Measurements from ENCODE around the gene SEC23B. TPM values are rescaled to one million over a fixed set of nuclear protein-coding genes. Genes with fewer than 3 reads are reported as not detected.

The SEC23B gene
- total and polyA plus RNA-seq, 2 of the 8 experiments (the other 6 are each of a cell fraction or from before 2014, with no cell fraction given) = 53.3 to 62.8 TPM

GRCh38 chr20:18497603-18498002 lies 10.1 kb upstream of the SEC23B start:
- no peak overlapping the region for H2BK12ac ChIP-seq (ENCODE audit: low read depth, low read length)
- H3K23me2 ChIP-seq (ENCODE audit: low read depth, low read length) = no peaks in the 10 kb centered on the region
- H3K9me3 ChIP-seq (ENCODE audit: insufficient read depth in 2 of 2, low read depth in 1 of 2, low read length in 1 of 2) = no peaks in the 10 kb centered on the region
- no peak for DNase-seq (ENCODE audit: low read depth in 1 of 2, low spot score in 2 of 2)
- H3K4me3 ChIP-seq (ENCODE audit: extremely low read depth in 1 of 4, insufficient read depth in 2 of 4, low read depth in 3 of 4, low read length in 4 of 4) = peak overlapping the region in 1 of 4 experiments; percentile 93; a peak in 1 of 8 replicates
- no peak overlapping the region for H2BK5ac ChIP-seq (ENCODE audit: low read depth, low read length)
- H3K27ac ChIP-seq (ENCODE audit: low read depth, low read length) = no peak overlapping the region
- no peak overlapping the region for H2AFZ ChIP-seq (ENCODE audit: low read length)
- no peak overlapping the region for H3K56ac ChIP-seq (replicated peaks; ENCODE audit: insufficient read length, low read depth, low read length)
- H3K23ac ChIP-seq (ENCODE audit: insufficient read length) = no peak overlapping the region
- ChIA-PET POLR2A (ENCODE audit: partially characterized antibody) (interaction anchor here (0.6 to 4.2 kb wide), 5 partner anchors 10 to 91 kb away, joined by 3 to 55 read pairs (median 6); partner anchors contain the start of genes DZANK1, POLR3F, SEC23B and SMIM26), CTCF (ENCODE audit: partially characterized antibody) (interaction anchor here (0.7 to 1.3 kb wide), 3 partner anchors 31 to 117 kb away, joined by 3 to 4 read pairs (median 3); partner anchors contain the start of genes DZANK1 and POLR3F)
- peaks cover 0 to 3% (median 0%) of the 10 kb centered on the region in 4 experiments; a peak in 1 of 7 replicates for H3K4me1 ChIP-seq (replicated peaks in 1 of 4; ENCODE audit: control insufficient read depth in 3 of 4, insufficient read depth in 4 of 4, low read length in 3 of 4)
- H3K4me2 ChIP-seq (ENCODE audit: insufficient read depth in 1 of 2, low read depth in 2 of 2, low read length in 2 of 2) = peak overlapping the region in 1 of 2 experiments; percentile 50; a peak in 3 of 4 replicates
- no peak overlapping the region for H4K91ac ChIP-seq (replicated peaks; ENCODE audit: insufficient read length, low read length)
- peak overlapping the region; percentile 67 for H4K5ac ChIP-seq (ENCODE audit: insufficient read length, low read depth, low read length)
- H3K27me3 ChIP-seq (replicated peaks in 1 of 4; ENCODE audit: control insufficient read depth in 3 of 4, extremely low read depth in 1 of 4, insufficient read depth in 3 of 4, low read length in 3 of 4) = no peaks in the 10 kb centered on the region
- TF ChIP-seq E2F6 (IDR thresholded peaks at IDR 0.05) = no peak
- no peak for TF ChIP-seq RNF2 (IDR thresholded peaks at IDR 0.05; ENCODE audit: borderline replicate concordance, low read depth, low read length, missing control alignments, poor library complexity, severe bottlenecking)
- TF ChIP-seq CBX5 (IDR thresholded peaks at IDR 0.05; ENCODE audit: low read depth, low read length) = no peak
- TF ChIP-seq EZH2 (IDR thresholded peaks at IDR 0.05; ENCODE audit: low read depth, low read length, severe bottlenecking) = no peak
- no peak for TF ChIP-seq CEBPB (IDR thresholded peaks at IDR 0.05; ENCODE audit: low read depth, low read length)
- no peak for TF ChIP-seq SUZ12 (IDR thresholded peaks at IDR 0.05; ENCODE audit: low read length)
- no peak for TF ChIP-seq MAFK (IDR thresholded peaks at IDR 0.05; ENCODE audit: low read depth, low read length)
- no peak for TF ChIP-seq RXRA (IDR thresholded peaks at IDR 0.05; ENCODE audit: insufficient read depth, low read depth, low read length)
- no peak for TF ChIP-seq POLR2A (IDR thresholded peaks at IDR 0.05; ENCODE audit: control extremely low read depth in 1 of 2, low read depth in 2 of 2, low read length in 2 of 2)
- TF ChIP-seq BRCA1 (IDR thresholded peaks at IDR 0.05; ENCODE audit: low read depth, low read length) = no peak
- TF ChIP-seq KDM5A (IDR thresholded peaks at IDR 0.05; ENCODE audit: low read length) = no peak
- no peak for TF ChIP-seq TAF1 (IDR thresholded peaks at IDR 0.05; ENCODE audit: low read depth, low read length)
- no peak for FAIRE-seq
- H2BK15ac ChIP-seq (ENCODE audit: low read length) = no peak overlapping the region
- H3K9ac ChIP-seq (replicated peaks in 1 of 4; ENCODE audit: extremely low read depth in 1 of 4, low read depth in 3 of 4, low read length in 3 of 4) = no peak overlapping the region
- peaks cover 0 to 8% of the 10 kb centered on the region in 2 experiments; a peak in 1 of 4 replicates for H3K79me2 ChIP-seq (ENCODE audit: control insufficient read depth in 1 of 2, insufficient read depth in 2 of 2, low read length in 2 of 2)
- no peak overlapping the region for H2BK120ac ChIP-seq (replicated peaks; ENCODE audit: low read depth, low read length)
- H3K36me3 ChIP-seq (ENCODE audit: control insufficient read depth in 2 of 4, insufficient read depth in 4 of 4, low read length in 3 of 4) = peaks cover 0 to 9% (median 7%) of the 10 kb centered on the region in 4 experiments; a peak in 5 of 8 replicates
- H4K8ac ChIP-seq (ENCODE audit: extremely low read depth, insufficient read depth, low read length) = no peak overlapping the region
- peaks cover 0 to 2% of the 10 kb centered on the region in 2 experiments for H4K20me1 ChIP-seq (replicated peaks in 1 of 2; ENCODE audit: control insufficient read depth in 1 of 2, insufficient read depth in 2 of 2, low read length in 2 of 2)
- no peak overlapping the region for H3K18ac ChIP-seq (ENCODE audit: extremely low read depth, low read length)
- no peak overlapping the region for H3K4ac ChIP-seq (replicated peaks; ENCODE audit: insufficient read length, low read depth, low read length)
- no peak overlapping the region for H2BK20ac ChIP-seq (ENCODE audit: low read length)
- 87% methylated on average over 3 of the region's 3 CpGs; no CpG with 5 or more reads in 1 of the 2 experiments for WGBS, 2 experiments (ENCODE audit: extremely low coverage in 1 of 2, insufficient coverage in 1 of 2, insufficient read length in 1 of 2, insufficient replicate concordance in 2 of 2, low coverage in 1 of 2, low lambda C conversion rate in 2 of 2, missing lambda C conversion rate in 1 of 2)
- H3K79me1 ChIP-seq (ENCODE audit: low read depth, low read length) = no peaks in the 10 kb centered on the region
- no peak overlapping the region for H3K14ac ChIP-seq (ENCODE audit: insufficient read length)
- H2AK5ac ChIP-seq (ENCODE audit: low read depth, low read length) = no peak overlapping the region

All from H1 (cell line).